AG04449 (cell line): ENCODE results near the gene LRWD1.
A peak's percentile ranks its signal among the peaks of the same experiment; 100 is the strongest.

Experiments
- CTCF ChIA-PET: fragments of 350-600 bp; formaldehyde crosslinking; extraction: SDS; loops from one replicate; lab custom pipeline; 2021; ENCODE audit warnings: antibody characterized with exemption; lab: Yijun Ruan, JAX
- POLR2A ChIA-PET: fragments of 400-600, 350-600 bp; formaldehyde crosslinking; extraction: SDS; loops from one replicate; lab custom pipeline; 2020; ENCODE audit warnings: antibody characterized with exemption, inconsistent platforms; lab: Yijun Ruan, JAX
- DNase-seq: peaks from one replicate; pipeline ENCODE4 v3.0.0-alpha.2; 2010; ENCODE audit warnings: low read depth, low spot score
- H3K4me3 ChIP-seq: 2 replicates; pipeline ENCODE4 v1.5.1; 2011; ENCODE audit warnings: low read depth, mild to moderate bottlenecking, control low read depth, low read length
- CTCF ChIP-seq: IDR thresholded peaks from one replicate; pipeline ENCODE4 v1.5.1; 2011; ENCODE audit warnings: mild to moderate bottlenecking, moderate library complexity, low read length, control low read depth, inconsistent platforms; ENCODE audit not compliant: insufficient read depth; ENCODE audit errors: missing control alignments

LRWD1 gene

GRCh38 chr7:102429141-102429899 lies 35.5 kb upstream of the LRWD1 start:
- ChIA-PET CTCF (interaction anchor here (1.8 kb wide), 1 partner anchor 14 kb away, joined by 5 read pairs; no protein-coding TSS in a partner anchor), POLR2A (no interaction called here)
- DNase-seq, result no peak
- H3K4me3 ChIP-seq, result no peak overlapping the region
- TF ChIP-seq CTCF, result no peak

- ChIA-PET CTCF (interaction anchor here (0.9 kb wide), 1 partner anchor 8 kb away, joined by 3 read pairs; no protein-coding TSS in a partner anchor), POLR2A (no interaction called here)
- no peak for TF ChIP-seq CTCF
- no peak for DNase-seq
- no peak overlapping the region for H3K4me3 ChIP-seq
Measured at GRCh38 chr7:102431617-102432298, 33.0 kb upstream of the LRWD1 start.

GRCh38 chr7:102432442-102433218 lies 32.2 kb upstream of the LRWD1 start:
- no peak for TF ChIP-seq CTCF
- peak overlapping the region; percentile 72 for H3K4me3 ChIP-seq
- ChIA-PET POLR2A (interaction anchor here (1.0 kb wide), 1 partner anchor 23 kb away, joined by 3 read pairs; no protein-coding TSS in a partner anchor), CTCF (interaction anchor here (0.9 kb wide), 1 partner anchor 9 kb away, joined by 3 read pairs; no protein-coding TSS in a partner anchor)
- DNase-seq, result no peak

- TF ChIP-seq CTCF, result no peak
- DNase-seq, result no peak
- ChIA-PET CTCF (interaction anchor here (1.3 kb wide), 1 partner anchor 29 kb away, joined by 3 read pairs; no protein-coding TSS in a partner anchor), POLR2A (interaction anchor here (0.6 to 1.3 kb wide), 3 partner anchors 15 to 31 kb away, joined by 3 to 5 read pairs (median 4); no protein-coding TSS in a partner anchor)
- peak within 1 kb of the TSS; percentile 72 for H3K4me3 ChIP-seq
Measured at GRCh38 chr7:102433219-102434038, 31.4 kb upstream of the LRWD1 start, which contains the start of gene ORAI2. Gene ORAI2 (plus strand): TSS chr7:102433575. CDS start chr7:102438957, 5,382 bp downstream.

- DNase-seq, result no peak
- no peak for TF ChIP-seq CTCF
- ChIA-PET POLR2A (interaction anchor here (0.6 to 1.3 kb wide), 2 partner anchors 14 to 30 kb away, joined by 4 to 5 read pairs; no protein-coding TSS in a partner anchor), CTCF (interaction anchor here (1.3 kb wide), 1 partner anchor 30 kb away, joined by 3 read pairs; no protein-coding TSS in a partner anchor)
- peak overlapping the region; percentile 72 for H3K4me3 ChIP-seq
Measured at GRCh38 chr7:102434039-102434486, 30.7 kb upstream of the LRWD1 start.
